NCI-H748 treated with DMSO at 0.1 percent for 48 hours (cell line): ENCODE results near the gene SOS1.

Experiments
- DNase-seq: peaks from one replicate; lab custom pipeline; 2025; lab: John Stamatoyannopoulos, UW

Gene SOS1

DNA sequence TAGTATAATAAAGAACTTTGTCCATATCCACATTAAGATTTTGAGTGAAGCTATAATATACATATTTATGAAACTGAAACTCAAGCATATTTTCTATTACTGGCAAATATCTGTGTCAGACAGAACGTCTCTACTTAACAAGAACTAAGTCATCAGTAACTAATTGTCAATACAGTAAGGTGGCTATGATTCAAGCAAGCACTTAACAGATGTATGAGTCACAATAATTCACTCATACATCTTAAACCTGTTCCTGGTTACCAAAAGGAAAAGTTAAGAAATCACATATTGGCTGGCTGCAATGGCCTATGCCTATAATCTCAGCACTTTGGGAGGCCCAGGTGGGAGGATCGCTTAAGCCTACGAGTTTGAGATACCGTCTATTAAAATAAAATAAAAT lies 96.0 kb downstream of the SOS1 start:
- no peak for DNase-seq

DNA sequence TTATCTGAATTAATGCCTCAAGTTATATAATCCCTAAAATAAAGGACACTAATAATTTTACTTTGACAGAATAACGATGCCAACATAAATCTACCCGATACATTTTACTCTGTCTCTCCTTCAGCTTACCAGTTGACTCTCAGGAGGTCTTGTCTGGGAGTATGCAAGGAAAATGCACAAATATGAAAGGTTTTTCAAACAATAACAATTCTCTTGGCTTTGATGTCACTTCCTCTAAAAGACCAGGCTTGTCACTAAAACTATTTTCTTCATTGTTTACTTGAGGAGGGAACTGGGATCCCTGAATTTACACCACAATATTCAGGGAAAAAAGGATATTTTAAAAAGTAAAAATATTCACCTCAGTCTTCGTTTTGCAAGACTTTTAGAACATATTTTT lies 97.2 kb downstream of the SOS1 start:
- no peak for DNase-seq

DNA sequence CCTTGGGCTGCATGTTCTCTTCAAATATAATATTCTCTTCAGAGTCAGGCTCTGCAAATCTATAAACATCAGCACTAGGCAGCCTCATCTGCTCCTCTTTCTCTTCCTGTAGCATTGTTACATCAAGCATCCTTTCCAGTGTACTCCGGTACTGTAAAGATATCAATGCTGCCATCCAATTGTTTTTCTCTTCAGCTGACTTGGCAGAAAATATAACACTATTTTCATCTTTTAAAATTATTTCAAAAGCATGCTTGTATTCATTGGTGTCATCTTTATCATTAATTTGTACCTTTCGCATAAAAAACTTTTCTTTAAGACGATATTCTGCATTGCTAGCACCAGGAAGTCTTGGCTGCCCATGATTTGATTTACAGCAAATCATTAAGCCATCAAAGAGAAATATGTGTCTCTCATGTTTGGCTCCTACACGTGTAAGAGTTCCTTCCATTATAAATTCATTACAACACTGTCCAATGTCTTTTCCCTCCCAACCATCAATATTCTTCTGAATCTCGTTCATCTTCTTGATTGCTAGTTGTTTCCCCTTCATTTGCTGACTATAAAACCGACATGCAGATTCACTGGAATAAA lies 98.1 kb downstream of the SOS1 start:
- DNase-seq, result no peak

DNA sequence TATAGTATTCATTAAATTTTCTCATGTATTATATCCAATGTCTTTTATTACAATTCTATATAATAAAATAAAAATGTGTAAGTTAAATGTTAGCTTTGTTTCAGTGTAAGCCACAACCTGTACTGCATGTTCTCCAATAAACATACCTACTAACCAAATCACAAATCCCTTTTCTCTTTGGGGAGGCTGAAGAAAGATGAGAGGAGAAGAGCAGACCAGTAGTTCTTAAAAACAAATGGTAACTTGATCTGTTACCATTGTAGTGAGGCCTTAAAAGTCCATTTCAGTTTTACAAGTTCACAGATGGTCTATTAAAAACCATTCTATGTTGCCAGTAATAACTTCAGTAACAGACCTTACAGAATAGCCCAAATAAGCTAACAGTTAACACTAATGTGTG lies 100.5 kb downstream of the SOS1 start:
- no peak for DNase-seq

DNA sequence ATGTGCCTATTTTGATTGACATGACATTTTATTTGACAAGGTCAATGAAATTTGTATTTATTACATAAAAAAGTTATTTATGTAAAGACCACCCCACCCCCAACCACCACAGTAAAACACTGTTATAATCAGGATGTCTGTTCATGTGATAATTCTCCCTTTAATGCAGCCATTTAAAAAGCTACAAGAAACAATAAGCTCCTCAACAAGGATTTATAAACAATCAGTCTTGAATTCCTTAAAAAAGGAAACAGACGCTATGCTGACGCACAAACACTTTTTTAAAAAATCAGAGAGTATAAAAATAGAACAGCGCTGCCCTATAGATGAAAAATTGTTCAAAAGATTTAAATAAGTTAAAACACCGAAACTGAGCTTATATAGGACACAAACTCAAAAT lies 102.2 kb downstream of the SOS1 start:
- no peak for DNase-seq

DNA sequence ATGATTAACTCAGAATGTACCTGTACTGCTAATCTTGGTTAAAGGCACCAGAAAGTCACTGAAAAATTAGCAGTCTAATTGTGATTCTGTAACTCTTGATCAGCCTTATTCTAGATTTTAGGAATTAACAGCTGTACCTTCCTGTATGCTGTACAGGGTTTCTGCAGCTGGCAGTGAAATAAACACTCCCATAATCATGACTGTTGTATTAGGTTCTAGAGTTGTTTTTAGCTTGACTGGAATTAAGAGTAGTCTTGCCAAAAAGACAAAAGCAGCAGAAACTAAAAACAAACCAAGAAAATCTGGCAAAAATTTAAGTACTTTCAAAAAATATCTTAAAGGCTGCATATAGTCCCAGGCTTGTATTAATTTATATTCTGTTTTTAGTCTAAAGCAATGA lies 103.5 kb downstream of the SOS1 start:
- DNase-seq, result no peak

DNA sequence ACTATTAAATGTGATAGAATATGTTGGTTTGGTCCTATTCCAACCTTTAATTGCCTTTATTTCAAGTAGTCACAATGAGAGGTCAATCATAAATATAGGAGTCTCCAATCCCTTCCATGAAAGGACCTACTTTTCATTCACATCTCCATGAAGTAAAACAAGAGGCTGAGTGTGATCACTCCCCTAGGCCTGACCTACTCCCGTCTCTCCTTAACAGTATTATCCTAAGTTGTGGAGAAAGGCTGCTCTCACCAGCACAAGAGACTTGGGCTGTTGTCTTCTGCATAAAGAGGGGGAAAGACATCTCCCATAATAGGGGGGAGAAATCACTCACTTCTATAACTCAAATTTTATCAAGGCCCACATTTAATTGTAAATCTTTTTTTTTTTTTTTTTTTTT lies 105.4 kb downstream of the SOS1 start:
- no peak for DNase-seq

DNA sequence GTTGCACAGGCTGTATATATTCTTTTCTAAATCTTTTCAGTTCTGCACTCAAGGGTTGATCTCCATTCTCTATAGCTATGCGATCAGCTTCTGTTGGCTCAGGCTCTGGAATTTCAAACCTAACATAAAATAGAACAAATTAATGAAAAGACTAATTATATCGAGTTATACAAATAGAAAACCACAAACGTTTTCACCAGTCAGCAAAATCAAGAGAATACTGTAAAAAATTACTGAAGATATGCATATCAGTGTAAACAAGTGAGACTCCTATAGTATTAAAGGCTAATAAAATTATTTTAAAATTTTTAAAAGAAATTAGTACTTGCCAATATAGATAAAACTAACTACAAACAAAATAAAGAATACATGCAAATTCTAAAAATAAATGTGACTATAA lies 107.0 kb downstream of the SOS1 start:
- no peak for DNase-seq

DNA sequence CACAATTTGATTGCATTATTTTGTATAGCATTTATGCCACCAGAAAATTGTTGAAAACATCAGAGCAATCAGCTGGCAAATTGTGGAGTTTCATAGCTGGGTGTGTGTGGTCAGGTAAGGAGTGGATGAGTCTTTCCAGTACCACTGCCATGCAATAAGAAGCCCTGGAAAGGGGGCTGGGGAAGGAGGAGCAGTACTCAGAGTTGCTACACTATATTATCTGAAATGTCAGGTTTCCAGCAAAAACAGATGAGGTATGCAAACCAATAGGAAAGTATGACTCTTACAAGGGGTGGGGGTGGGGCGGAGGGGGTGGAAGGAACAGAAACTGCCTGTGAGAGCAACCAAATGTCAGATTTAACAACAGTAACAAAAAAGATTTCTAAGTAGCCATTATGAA lies 112.2 kb downstream of the SOS1 start:
- no peak for DNase-seq

DNA sequence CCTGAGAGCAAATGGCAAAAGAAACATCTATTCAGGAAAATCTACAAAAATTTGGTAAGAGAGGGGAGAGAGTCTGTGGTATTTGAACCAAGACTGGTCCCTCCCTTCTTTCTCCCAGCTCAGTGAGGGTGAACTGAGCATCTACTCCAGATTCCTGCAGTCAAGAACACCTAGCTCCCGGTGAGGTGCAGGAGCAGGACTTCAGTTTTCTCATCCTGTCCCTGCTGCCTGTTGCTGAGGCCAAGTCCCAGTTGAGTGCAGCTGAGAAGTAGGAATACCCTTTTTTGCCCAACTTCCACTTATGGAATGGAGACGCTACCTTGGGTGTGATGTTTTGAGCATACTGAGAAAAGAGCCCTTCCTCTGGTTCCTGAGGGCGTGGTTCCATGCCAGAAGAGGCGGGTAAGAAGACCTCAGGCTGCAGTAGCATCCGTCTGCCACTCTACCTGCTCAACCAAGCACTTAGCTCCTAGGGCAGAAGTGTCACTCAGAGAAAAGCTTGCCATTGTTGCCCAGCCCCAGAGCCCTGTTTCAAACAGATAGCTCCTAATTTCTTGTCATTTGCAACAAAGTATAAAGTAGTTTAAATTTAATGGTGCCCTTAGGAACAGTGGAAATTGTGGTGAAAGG lies 112.9 kb downstream of the SOS1 start:
- DNase-seq, result no peak

DNA sequence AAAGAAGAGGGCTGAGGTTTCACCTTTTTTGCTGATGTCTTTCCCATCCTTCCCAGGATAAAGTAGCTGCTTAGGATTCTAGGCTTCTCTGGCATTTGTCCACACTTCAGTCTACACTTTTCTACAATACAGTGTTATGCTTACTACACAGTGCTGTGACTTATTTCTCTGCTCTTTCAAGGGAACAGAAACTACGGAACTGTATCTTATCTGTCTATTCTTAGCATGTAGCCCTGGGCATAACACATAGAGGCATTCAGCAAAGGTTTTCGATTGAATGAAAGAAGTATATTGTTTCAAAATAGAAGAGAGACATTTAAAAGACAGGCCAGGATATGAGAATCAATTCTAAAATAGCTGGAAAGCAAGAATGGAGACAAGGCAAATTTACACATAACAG lies 120.3 kb downstream of the SOS1 start:
- no peak for DNase-seq

DNA sequence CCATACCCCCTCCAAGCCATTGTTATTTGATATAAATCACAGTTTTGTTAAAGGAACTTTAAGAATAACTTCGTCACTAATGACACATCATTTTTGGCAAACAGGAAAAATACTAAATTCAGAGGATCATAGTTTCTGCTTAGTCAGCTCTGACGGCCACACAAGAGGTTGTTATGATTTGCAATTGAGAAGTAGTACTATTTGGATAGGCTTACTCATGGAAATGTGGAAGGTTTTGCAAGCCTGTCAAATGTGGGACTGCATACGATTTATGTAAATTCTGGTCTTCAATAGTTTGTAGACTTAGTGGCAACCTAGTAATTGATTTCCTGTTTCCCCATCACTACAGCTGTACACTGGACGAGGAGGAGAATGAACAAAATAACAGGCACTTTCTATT lies 123.1 kb downstream of the SOS1 start:
- DNase-seq, result no peak

DNA sequence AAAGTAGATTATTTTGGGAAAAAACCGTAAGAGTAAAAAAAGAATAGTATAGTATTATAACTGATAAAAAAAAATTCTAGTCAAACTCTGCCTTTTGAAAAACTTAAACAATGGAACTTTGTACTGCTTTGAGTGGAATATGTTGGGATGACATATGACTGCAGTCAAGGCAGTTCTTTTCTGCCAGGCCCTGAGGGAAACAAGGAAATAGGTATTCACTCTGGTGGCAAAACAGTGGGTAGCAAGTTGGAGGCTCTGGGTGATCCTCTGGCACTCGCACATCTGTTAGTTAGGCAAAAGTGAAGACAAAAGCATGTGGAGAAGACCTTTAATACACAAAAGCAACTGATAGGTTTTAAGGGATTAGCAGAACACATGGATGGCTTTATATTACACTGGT lies 129.0 kb downstream of the SOS1 start:
- DNase-seq, result no peak

DNA sequence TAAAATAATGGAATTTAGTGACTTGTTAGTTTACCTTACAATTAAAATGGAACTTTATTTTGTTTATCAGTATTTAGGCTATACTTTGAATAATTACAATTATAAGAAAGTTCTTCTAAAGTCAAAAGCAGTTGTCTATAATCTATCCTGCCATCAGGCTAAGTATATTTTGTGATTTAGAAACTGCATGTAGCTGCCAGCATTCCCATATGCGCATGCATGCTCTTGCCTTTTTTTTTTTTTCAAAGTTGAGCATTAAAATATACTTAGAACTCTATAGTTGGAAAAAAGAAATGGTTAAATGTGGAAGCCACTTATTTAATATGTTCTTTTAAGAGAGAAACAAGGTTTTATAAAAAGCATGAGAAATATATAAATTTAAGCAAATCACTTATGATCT lies 132.1 kb downstream of the SOS1 start:
- no peak for DNase-seq

DNA sequence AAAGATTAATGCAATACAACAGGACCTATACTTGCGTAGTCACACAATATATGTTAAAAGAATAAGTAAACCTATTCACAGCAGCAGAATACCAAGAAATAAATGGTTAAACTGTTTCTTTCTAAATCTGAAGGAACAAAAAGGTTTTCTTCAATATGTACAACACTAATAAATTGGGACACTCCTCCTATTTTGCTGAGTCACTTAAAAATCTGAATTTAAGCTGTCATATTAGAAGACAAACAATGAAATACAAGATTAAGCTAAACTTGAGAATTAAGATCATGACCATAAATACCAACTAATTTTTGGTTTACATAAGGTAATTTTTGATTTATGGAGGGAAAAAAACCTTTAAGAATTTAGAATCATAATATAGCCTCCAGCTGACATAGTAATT lies 138.4 kb downstream of the SOS1 start:
- no peak for DNase-seq

DNA sequence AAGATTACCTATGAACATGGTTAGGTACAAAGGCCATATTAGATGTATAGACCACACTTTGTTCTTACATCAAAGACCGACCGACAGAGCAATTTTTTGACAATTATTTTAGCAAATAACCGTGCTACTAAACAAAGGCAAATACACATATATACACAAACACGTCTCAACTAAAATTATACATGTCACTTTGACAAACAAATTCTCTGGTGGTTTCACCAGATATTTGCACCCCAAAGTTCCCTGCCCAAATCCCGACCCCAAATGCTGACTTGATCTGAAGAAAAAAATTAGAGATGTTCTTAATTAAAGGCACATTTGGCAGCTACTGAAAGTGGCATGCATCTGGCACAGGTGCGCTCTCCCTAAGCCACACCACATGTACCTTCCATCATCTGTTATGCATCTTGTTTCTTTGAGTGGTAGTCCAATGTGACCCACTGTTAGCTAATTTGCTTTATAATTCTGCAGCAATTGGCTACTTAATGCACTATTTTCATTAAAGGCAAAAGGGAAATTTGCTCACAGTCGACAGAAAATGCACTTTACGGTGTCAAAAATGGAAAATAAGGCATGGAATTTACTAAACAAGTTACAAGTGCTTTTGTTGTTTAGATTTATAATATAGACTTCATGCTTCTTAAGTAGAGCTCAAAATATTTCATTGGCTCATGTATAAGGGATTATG lies 139.0 kb downstream of the SOS1 start:
- no peak for DNase-seq

DNA sequence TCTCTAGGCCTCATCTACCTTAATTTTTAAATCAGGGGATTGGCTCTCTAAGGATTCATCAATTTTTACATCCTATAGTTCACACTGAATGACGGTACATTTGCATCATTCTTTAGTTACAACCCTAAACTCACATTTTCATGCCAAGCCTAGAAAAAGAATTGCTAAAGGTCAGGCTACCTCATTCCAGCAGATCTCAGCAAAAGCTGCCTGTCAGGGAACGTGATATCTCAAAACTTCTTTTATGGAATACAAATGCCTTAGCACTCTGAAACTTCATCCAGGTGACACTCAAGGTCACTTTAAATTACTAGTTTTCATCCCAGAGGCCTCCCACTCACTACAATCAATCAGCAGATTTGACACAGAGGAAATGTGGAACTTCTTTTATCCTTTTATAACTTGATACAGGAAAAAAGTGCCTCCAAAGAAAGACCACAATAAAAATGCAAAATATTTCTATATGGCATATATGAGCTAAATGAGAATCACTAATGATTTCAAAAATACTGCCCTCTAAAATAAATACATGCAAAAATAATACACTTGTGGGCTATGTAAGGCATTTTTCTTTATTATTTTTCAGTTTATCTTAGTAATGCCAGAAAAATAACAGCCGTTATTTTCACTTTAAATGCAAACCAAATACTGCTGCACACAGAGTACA lies 139.7 kb downstream of the SOS1 start:
- DNase-seq, result no peak

DNA sequence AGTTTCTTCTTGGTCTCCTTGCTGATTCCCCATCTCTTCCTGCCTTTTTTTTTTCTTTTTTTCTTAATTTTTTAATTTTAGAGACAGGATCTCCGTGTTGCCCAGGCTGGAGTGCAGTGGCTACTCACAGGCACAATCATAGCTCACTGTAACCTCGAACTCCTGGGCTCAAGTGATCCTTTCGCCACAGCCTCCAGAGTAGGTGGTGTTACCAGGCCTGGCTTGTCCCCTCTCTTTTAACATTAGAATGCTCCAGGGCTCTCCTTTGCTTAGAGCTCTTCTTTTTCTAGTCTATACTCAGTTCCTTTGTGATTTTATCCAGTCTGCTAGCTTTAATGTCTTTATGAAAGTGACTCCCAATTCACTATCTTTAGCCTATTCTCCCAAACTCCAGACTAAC lies 141.9 kb downstream of the SOS1 start:
- no peak for DNase-seq

DNA sequence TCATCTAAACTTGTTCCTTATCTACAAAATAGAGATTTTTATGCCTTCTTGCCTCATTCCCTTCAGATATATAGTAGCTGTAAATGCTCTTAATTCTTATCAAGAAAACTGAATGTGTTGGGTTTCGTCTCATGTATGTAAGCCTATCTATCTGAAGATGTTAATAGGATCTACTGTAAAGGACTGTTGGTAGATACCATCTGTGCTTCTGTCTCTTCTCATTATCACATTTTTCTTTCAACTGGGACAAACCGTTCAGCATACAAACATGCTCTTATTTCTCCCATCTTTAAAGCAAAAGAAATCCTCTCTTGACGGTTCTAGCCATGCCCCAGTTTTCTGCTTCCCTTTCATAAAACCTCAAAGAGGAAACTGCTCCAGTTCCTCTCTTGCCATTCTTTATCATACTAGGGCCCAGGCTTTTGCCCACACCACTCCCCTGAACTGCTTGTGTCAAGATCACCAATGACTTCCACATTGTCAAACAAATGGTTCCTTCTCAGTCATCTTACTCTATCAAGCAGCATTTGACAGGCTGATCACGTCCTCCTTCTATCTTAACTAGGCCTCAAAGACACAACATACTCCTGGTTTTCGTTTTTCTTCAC lies 142.5 kb downstream of the SOS1 start:
- no peak for DNase-seq

DNA sequence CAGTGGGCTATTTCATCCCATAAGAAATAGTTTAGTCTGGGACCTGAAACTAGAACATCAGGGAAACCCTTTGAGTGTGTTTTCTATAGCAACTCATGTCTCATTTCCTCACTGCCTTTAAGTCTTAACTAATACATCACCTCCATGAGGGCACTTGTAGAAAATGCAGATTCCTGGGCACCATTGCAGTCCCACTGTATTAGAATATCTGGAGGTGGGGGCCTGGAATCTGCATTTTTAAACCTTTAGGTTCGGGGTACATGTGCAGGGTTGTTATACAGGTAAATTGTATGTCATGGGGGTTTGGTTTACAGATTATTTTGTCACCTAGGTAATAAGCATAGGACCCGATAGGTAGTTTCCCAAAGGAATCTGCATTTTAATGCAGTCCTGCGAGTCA lies 143.8 kb downstream of the SOS1 start:
- no peak for DNase-seq

DNA sequence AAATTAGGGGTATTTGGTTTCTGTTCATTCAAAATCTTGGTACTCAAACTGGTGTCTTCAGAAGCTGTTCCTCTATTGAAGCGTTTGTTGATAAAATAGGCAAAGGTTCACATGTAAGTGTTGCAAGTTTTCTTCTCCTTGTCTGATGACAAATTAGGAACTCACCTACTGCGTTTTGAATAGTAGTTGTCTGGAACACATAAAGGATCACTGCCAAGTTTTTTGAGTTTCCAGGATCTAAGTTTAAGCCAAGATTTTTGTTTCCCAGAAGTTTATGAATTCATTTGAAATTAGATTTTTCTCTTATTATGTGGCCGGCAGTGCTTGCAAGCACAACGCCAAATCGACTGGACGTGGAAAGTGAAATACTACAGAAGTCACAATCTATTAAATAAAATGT lies 145.8 kb downstream of the SOS1 start:
- no peak for DNase-seq

DNA sequence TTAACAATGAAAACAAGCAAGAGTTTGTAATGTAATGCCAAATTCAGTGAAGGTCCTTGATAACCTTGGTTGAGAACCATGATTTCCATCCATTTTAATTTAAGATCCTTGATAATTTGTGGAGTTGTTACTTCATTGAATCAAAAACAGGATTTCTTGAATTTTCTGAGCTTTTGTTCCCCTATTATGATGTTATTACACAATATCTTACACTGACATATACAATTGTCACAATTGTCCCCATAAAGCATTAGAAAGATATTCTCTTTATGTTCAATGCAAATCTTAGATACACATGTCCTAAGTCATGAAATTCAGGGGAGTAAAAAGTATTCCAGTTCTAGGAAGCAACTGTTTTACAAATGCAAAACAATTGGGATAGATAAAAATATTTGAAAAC lies 147.6 kb downstream of the SOS1 start:
- no peak for DNase-seq

DNA sequence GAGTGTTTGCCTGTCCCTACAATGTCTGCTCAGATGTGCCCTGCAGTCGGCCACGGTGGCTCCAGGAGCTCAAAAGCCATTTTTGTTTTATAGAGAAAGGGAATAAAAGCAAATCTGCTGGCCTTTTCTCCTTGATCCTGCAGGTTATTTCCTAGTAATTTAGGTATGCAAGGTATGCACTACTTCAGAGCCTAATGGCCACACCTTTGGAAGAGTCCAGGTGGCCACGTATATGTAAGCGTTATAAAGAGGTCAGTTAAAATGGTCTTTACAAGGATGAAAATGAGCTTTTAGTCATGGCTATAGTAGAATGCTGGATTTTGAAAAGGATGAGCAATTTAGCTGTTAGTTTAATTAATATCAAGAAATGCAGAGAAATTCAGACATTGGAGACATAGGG lies 149.5 kb downstream of the SOS1 start:
- no peak for DNase-seq
